GM10847 (cell line): ENCODE results near the gene IRF6.

Experiments used
- POLR2A ChIP-seq: IDR thresholded peaks from 2 replicates; pipeline ENCODE4 v1.6.1; 2011; ENCODE audit not compliant: insufficient read length; ENCODE audit errors: extremely low read depth

The IRF6 gene

DNA sequence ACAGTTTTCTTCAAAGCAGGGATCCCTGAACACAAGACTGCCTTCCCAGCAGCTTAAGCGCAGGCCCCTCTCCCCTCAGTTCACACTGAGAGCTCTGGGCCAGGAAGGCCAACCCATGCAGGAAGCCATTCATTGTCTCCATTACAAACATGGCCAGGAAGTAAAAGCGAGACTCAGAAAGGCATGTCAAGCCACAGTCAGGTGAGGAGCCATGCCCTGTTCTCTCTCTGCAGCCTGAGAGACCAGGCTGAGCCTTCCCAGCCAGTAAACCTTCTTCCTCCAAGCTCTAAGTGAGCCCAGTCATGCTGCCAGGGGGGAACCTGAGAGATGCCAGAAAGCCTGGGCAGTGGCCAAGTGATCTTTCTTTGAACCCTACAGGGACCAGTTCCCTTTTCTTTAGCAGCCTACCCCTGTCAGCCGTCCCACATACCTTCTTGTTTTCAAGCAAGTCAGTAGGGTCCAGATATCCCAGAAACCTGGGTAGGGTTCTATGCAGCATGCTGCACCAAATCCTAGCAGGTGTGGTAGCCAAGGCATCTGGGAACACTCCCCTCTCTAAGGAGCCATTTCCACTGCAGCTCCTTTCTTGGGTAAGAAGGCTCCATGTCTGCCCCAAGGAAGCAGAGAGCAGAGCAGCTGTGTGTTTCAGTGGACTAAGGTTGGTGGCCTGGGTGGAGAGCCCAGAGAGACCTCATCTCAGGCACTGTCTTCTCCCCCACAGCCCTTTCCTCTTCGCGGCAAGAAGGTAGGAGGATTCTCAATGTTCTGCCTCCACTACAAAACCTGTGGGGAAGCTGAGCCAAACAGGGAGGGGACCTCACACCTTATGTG, 49.1 kb downstream of the IRF6 start:
- TF ChIP-seq POLR2A = no peak

DNA sequence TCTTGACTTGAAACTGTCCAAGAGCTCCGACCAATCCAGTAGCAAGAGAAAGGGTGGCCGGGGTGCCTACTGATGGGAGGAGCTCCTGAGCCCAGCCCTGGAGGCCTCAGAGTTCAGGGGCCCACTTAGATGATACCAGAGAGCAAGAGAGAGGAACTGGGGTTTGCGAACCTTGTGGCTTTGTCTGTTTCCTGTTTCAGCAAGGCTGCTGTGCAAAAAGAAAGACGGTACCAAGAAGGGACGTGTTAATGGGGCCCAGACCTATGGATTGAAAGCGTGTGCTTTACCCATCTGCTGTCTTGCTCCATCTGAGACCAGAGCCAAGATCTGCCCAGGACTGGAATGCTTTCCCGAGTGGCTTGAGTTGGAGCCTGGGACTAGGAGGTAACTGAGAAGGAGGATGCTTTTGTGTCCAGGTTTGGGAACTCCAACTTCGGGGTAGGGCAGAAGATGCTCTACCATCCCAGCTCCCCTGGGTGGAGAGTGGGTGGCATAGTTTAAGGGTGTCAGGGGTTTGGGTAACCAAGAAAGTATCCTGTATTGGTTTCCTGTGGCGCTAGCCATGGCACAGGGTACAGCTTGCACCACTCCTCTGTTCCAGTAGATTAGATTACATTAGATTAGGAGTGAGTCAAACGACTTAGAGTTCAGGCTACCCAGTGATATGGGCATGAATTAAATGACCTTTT, 49.9 kb downstream of the IRF6 start, which contains the start of gene TRAF3IP3:
Gene TRAF3IP3 (plus strand): TSS at position 128 of the 689 bp plus-strand sequence. CDS start 3,987 bp downstream, outside the sequence.
- peak; percentile 53 for TF ChIP-seq POLR2A

DNA sequence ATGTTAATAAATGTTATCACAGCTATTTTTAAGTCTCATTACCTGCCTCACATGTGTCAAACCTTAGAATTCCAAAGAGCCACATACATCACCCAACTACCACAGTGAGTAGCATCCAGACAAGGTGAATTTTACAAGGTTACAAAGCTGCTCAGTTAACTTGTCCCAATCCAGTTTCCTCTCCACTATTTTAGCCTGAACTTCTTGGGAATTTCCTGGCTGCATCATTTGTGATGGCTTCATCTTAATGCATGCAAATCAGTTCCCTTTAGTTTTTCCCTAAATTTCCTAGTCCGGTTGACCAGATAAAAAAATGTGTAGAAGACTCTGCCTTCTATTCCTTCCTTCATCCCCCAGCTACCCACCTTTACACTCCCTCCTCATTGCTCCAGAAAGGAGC, 50.7 kb downstream of the IRF6 start:
- no peak for TF ChIP-seq POLR2A

DNA sequence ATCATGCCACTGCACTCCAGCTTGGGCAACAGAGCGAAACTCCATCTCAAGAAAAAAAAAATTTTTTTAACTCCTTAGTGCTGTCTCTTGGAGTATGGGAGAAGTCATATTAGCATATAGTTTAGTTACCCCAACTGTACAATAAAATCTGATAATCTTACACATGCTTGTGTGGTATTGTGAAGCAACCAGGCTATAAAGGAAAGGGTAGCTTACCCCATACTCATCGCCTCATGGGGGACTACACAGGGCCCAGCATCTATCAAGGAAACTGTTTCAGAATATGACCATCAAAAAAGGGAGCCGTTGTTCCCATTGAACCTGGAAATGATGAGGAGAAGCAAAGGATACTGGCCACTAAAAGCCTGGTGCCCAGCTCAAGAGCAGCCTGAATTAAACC, 53.1 kb downstream of the IRF6 start:
- TF ChIP-seq POLR2A = no peak

DNA sequence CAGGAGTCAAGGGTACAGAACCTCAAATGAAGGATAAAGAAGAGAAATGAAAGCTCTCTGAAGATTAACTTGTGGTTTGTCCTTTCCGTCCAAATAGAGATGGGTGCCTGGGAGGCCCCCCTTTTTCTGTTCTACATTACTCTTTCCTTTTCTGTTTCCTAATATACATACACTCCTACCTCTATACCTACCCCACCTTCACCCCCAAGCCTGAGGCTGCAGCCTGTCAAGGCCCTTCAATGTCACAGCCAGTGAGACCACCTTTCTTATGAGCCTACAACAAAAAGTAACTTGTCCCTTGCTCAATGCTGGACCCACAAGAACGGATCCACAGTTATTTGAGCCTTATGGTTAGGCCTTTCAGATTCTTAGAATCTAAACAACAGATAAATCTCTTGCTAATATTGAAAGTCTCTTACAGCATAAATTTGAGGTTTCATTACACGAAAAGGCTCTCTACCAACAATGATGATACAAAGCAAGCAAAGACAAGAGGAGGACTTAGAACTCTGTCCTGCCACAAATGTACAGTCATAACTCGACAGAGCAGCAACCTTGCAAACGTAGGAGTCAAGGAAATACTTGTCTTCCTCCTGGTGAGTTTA, 54.2 kb downstream of the IRF6 start:
- TF ChIP-seq POLR2A = no peak

DNA sequence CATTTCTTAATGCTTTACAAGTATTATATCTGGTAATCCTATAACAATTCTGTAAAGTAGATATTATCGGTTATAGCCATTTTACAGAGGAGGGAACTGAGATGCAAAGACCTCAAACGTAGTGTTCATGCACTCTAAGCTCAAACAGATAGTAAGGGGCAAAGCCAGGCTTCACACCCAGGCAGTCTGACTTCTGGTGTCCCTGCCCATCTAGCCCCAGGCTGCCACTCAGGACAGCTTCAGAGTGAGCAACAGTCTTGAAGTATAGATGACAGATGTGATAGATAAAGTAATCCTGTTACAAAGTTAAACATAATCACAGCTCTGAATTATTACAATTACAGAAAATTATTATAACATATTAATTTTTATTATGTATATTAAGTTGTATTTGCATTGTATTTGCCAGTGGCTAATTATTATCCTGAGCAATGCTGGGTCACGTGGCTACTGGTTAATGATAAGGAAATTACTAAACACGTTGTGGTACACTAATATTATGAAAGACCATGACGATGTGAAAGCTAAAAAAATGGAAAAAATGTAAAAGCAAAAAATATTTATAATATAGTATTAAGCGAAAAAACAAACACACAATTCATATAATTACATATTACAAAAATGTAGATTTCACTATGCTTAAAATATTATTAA, 56.1 kb downstream of the IRF6 start:
- no peak for TF ChIP-seq POLR2A

DNA sequence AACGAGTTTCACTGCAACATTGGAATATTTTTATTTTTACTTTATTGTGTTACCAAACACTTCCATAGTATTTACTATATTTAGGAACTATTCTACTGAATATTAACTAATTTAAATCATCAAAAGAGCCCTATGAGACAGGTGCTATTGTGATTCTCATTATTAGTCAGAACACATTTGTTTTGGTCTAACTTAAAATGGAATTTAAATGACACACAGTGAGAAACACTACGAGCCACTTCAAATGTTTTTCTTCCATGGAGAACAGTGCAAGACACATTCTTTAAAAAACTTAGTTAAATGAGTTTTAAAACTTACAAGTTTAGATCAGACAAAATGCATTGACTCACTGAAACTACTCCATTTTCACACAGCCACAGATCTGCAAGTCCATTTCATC, 56.7 kb downstream of the IRF6 start:
- no peak for TF ChIP-seq POLR2A

DNA sequence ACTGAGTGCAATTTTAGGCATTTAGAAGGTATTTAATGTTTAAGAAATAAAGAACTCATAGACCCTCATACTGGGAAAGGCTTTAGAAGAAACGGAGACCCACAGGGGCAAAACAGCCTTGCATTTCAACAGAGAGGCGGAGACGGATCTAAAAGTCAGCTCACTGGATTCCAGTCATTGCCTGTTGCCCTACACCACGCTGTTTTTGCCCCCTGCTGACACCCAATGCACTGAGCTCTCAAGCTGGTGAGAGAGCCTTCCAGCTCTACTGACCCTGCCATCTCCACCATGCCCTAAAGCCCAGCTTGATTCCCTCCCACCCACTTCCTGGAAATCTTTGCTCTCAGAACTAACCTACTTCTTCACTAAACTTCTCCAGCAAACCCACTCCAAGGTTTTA, 57.3 kb downstream of the IRF6 start:
- no peak for TF ChIP-seq POLR2A

DNA sequence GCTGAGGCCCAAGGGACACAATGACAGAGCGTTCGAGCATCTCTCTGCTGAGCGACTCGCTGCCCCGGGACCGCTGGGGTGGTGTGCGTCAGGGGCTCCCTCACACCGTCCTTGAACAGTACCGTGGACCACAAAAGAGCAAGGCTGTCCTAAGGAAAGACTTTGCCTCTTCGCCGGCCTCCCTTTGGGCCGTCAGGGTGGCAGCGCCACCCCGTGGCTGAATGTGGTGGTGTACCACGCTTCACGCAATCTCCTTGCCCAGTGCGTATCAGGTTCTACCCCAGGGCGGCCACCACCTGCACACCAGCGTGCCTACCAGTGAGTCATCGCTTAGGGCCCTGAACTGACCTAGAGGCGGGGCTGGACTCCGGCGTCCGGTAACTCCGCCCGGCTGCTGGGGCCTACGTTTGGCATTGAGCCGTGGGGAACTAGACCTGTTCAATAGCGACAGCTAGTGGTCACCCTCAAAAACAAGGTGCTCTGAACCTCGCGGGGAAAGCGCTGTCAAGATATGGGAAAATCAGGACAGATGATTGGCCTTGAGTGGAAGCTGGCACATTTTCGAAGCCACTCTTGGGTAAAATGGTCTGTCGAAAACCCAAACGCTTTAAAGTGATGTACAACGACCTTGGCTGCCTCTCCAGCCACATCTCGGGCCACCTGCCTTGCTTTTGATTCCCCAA, 58.2 kb downstream of the IRF6 start:
- TF ChIP-seq POLR2A = no peak

DNA sequence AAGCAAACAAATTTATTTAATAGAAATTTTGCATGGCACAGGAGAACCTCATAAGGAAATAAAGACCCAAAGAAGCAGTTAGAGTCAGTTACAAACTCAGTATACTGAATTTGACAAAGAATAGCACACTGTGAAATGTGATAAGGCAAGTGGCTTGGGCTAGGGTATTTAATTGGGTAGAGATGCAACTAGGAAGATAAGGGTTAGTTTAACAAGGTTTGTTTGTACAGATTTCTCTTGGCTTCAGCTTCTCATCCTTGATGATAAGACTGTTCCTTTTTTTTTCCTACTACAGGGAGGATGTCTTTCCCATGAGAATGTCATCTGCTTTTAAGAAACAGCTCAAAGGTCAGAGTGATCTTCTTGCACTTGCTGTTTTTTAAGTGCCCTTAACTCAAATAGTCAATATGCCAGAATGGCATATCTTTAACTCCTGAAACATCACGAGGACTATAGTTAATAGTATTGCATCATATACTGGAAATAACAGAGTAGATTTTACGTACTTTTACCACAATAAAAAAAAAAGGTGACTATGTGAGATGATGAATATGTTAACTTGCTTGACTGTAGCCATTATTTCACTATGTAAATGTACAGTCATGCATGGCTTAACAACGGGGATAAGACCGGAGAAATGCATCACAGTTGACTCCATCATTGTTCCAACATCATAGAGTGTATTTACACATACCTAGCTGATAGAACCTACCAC, 59.3 kb downstream of the IRF6 start:
- TF ChIP-seq POLR2A = no peak

DNA sequence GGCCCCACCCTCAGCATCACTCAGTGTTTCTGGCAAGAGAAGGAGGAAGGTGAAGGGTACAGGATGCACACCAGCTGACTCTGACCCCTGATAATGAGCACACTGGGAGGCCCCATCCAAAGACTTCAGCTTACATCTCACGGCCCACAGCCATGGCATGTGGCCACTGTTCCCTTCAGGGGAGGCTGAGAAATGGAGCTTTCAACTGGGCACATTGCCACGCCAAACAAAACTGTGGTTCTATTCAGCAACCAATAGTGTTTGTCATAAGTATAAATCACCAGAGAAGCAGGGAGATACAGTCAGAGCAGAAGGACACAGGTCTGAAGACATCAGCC, 62.8 kb downstream of the IRF6 start:
- TF ChIP-seq POLR2A = no peak

DNA sequence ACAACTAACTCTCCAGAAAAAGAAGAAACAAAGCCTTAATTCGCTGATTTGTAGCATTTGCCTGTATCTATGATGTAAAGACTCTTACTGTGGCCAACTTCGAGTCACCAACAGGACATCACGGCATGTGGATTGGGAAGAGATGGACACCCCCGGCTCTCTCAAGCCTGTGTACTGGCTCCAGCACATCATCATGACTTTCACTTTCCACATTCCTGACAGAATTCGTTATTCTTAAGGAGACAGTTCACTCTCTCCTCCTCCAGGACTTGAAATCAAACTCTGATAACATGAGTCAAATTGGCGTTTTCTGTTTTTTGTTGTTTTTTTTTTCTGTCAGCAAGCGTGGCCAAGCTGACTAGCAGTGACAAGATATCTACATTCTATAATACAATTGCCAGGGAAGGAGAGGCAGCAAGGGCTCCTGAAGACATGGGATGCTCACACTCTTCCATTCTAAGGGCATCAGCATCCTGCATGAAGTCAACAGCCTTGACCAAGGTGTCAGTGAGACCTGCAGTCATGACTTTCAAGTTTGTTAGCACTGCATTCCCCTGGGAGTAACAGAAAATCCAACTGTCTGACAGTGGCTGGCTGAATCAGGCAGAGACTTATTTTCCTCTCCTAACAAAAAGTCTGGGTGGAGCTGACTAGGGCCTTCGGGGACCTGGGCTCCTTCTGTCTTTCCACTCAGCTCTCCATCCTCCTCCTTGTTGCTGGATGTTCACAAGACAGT, 63.4 kb downstream of the IRF6 start:
- TF ChIP-seq POLR2A = no peak

DNA sequence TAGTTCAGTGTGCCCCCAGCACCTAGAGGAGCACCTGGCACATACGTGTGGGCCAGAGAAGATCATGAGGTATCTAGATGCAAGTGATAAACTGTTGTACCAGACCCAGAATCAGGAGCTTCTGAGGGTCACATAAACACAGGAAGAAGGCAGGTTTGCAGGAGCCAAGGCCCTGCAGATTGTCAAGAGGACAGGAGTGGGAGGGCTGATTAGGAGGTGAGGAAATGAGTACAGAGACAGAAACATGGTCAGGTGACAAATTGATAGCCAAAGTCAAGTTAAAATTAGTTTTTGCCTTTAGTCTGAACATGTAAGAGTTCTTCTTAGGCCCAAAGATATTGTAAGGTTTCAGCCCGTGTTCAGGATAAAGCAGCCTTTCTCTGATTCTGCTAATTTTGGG, 64.1 kb downstream of the IRF6 start:
- no peak for TF ChIP-seq POLR2A

DNA sequence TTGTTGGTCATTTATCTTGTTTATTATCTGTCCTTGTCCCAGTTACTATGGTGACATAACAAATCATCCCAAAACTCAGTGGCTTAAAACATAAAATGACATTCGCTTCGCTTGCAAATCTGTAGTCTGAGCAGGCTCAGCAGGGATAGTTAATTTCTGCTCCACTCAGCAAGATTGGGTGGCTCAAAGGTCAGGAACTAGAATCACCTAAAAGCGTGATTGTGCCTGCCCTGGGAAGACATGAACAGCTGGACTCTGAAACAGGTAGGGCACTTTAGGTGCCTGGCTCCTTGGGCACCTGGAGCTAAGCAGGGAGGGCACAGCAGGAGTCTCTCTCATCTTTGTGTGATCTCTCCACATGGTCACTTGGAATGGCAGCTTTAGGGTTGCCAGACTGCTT, 64.7 kb downstream of the IRF6 start:
- TF ChIP-seq POLR2A = no peak
